HG03469 (cell line): ENCODE data around the gene HELLS.
"Not testable (repeated sequence)": the region's sequence is repeated elsewhere in the genome, so short reads cannot be mapped to it uniquely, and the experiment has no call there.

Experiments used
- ATAC-seq: cut with Tn5 transposase; IDR thresholded peaks from one replicate; pipeline ENCODE4 v1.9.1; 2021; ENCODE audit warnings: mild to moderate bottlenecking, moderate library complexity, moderate number of reproducible peaks; ENCODE audit not compliant: unreplicated experiment

HELLS gene

DNA sequence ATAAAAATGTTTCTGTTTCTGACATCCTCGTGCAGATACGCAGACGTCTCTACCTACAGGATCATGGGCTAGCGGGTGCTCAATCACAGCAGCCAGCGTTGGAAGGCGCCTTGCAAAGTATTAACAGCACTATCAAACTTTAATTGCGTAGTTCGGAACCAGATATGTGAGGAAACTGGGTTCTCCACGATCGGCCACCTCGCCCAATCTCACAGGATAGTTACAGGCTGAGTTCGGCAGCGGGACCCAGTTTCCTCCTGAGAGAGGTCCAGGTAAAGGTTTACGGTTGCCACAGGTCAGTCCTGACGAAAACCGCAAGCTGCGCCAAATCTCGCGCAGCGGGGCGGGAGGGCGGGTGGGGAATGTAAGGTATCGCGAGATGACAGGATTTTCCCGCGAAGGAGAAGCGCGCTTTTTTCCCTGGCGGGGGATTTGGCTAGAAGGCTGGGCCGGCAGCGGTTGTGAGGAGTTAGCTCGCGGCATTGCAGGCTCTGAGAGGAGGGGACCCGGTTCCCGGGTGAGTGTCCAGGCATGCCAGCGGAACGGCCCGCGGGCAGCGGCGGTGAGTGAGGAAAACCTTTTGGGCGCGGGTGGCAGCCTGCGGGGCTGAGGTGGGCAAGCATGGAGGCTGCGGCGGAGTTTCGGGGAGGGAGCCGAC, at the start of gene HELLS:
TSS of gene HELLS (plus strand) at position 398 of the 658 bp plus-strand sequence. CDS start at position 532, 134 bp downstream.
- peak; percentile 60 for ATAC-seq

DNA sequence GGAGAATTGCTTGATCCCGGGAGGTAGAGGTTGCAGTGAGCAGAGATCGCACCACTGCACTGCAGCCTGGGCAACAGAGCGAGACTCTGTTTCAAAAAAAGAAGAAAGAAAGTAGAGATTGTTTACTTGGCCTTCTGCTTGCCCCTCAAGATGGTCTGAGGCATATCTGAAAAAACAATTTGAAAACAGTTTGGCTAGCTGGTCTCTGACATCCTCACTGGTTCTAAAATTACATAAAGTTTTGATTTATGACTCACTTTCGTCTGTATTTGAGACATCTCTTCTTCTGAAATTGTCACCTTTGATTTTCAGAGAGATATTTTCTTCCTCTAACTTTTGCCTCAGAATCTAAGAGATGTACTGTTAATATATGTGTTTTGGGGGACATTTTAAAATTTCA, 49.6 kb upstream of the HELLS start:
- no peak for ATAC-seq

DNA sequence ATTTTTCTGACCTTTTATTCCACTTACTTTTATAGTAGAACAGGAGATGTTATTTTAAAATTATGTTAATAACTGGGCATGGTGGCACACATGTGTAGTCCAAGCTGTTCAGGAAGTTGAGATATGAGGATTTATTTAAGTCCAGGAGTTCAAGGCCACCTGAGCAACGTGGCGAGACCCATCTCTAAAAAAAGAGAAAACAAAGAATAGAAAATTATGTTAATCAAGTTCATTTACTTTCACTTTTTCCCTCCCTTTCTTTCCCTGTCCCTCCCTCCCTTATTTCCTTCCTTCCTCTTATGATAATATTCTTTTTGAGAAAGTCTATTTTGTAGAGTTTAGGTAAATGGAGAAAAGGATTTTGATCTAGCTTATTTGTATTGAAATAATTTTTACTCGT, 48.9 kb upstream of the HELLS start:
- no peak for ATAC-seq

DNA sequence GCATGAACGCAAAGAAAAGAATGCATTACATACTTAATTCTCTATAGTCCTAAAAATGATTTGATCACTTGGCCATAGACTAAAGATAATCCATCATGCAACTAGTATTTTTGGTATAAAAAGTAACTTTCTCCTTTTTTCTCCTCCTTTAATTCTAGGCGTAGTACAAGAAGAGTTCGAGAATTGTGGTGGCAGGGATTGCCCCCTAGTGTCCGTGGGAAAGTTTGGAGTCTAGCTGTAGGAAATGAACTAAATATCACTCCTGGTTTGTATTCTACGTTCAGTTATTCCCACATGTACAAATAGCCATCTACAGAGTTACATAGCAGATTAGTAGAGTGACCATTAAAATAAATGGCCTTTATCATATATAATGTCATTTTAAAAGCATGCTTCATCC, 45.5 kb upstream of the HELLS start:
- no peak for ATAC-seq

DNA sequence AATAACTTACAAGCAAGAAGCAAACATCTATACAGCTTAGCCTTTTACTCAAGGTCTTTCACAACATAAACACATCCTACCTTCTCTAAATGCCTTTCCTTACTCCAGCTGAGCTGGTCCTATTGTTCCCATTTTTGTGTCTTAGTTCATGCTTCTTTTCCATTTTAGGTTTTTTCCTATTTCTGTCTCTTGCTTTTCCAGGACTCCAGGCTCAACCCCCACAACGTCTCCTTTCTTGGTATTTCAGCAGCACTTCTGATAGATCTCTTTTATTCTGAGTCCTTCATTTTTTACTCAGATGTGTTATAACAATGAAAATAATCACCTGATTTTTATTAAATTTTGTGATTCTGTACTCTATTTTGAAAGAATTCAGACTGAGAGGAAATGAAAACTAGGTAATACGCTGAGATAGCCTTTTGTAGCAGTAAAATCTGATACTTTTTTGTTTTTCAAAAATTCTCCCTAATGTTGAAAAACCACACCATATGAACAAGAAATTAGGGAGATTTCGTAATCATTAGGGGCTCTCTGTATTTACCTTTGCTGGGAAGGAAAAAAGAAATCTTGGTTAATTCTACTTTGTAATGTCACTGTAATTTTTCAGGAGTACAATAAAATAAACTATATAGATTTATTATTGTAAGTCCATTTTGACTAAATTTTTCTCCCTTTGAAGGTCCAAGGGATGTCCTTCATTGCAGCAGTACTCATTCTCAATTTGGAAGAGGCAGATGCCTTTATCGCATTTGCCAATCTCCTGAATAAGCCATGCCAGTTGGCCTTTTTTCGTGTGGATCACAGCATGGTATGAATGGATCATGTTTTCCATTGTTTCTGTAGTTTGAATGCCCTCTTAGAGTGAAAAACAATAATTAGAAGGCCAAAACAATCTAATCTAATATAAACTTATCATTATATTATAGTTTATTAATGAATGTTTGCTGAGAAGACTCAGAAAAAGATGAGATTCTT, 24.0 kb upstream of the HELLS start:
- no peak for ATAC-seq

DNA sequence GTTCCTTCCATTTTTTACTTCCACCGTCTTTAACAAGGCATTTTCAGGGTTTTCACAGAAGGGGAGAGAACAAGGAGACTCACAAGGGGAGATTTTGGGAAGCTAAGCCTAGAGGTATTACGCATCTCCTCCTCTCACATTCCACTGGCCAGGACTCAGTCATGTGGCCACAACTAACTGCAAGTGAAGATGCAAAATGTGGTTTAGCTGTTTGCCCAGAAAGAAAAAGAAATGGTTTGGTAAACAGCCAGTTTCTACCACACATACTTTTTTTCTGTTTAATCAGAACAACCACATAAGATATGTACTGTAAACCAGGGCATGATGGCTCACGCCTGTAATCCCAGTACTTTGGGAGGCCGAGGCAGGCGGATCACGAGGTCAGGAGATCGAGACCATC, 21.4 kb upstream of the HELLS start:
- ATAC-seq, result no peak

DNA sequence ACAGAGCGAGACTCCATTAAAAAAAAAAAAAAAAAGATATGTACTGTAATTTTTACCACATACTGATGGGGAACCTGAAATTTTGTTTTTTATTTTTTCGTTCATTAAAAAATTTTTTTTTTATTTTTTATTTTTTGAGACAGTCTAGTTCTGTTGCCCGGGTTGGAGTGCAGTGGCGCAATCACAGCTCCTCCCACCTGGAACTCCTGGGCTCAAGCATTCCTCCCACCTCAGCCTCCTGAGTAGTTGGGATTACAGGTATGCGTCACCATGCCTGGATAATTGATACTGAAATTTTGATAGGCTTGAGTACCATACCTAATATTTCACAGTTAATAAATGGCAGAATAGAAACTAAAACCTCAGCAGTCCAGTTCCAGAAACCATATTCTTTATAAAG, 20.9 kb upstream of the HELLS start:
- no peak for ATAC-seq

DNA sequence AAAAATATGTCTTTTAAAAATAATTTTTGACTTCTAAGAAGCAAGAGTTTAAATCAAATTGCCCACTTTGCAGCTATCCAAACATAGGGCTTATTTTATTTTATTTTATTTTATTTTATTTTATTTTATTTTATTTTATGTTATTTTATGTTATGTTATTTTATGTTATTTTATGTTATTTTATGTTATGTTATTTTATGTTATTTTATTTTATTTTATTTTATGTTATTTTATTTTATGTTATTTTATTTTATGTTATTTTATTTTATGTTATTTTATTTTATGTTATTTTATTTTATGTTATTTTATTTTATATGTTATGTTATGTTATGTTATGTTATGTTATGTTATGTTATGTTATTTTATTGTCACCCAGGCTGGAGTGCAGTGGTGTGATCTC, 14.0 kb upstream of the HELLS start:
- ATAC-seq, result not testable (repeated sequence)

DNA sequence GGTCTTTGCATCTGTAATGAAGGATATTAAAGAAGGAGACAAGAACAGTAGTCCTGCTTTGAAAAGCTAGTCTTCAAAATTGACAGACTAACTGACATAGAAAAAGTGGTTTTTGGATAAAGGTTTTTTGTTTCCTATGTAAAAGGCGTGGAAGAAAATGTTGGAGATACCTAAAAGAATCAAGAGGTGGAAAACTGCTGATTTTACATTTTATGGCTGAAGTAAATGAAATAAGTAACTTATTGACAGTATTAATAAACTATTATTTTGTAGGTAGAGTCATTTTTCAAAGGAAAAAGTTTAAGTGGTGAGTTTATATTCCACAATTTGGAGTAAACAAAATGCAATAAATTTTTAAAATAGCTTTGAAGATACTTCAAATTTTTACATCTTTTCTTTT, 12.6 kb upstream of the HELLS start:
- no peak for ATAC-seq

DNA sequence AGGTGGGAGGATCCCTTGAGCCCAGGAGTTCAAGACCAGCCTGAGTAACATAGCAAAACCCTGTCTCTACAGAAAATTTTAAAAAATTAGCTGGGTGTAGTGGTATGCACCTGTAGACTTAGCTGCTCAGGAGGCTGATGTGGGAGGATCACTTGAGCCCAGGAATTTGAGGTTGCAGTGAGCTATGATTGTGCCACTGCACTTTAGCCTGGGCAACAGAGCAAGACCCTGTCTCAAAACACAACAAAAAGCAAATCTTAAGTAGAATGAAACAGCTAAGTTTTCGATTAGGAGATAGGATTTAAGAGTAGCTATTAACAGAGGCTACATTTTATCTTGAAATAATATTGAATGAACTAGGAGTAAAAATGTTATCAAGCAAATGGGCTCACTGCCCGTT, 3.3 kb upstream of the HELLS start:
- ATAC-seq, result not testable (repeated sequence)

DNA sequence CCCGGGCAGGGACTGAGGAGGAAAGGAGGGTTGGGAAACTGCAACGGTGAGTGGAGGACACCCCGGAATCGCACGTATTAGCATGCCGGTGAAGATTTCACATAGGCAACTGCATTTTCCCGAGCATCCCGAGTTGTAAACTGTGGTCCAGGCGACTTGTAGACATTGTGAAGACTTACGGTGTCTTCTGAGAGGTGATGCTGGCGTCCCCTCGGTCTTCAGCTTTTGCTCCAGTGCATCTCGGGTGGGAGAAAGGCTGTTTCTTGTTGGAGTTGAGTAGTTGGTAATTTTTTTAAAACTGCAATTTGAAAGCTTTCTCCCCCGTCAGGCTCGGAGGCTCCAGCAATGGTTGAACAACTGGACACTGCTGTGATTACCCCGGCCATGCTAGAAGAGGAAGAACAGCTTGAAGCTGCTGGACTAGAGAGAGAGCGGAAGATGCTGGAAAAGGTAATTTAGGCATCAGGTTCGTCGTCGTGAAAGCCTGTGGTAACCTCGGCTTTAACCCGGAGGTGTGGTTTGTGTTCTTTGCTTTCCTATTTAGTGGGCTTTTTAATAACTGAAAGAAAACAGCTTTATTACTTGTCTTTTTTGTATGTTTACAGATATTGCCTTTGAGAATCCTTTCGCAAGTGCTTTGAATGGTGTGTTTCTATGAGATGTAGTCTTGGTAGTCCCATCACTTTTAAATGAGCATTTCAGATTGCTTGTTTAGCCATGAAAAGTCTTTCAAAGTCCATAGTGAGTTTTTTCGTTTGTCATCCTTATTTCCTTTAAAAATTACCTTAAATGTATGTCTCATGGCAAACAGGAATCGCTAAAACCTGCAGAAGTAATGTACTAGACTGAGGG, 687 bp downstream of the HELLS start:
- no peak for ATAC-seq

DNA sequence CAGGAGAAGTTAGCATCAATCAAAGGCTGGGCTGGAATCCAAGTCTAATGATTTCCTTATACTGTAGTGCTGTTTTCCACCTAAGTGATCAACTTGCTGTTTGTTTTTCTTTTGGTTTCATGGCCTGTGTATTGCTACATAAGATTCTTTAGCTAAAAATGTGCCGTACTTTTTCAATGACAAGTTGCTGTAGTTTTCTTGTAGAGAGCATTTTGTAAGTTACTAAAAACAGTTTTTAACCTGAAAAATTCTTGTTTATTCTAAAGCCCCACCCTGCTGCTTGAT, 1.3 kb downstream of the HELLS start:
- no peak for ATAC-seq

DNA sequence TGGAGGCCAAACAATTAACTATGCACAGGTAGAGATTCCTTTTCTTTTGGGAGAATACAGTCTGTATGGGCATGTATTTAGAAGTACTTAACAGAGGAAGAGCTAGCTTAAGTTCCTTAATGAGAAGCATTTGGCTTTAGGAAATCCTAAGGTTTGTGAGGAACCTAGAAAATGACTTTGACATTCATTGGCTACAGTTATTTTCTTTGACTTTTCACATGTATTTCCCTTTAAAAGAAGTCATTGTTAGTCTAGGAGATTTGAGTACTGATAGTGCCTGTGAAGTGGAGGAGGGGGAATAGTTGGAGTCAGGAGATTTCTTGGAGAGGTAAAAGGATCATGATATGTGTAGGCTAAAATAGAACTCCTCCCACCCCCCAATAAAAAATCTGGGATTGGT, 3.6 kb downstream of the HELLS start:
- no peak for ATAC-seq

DNA sequence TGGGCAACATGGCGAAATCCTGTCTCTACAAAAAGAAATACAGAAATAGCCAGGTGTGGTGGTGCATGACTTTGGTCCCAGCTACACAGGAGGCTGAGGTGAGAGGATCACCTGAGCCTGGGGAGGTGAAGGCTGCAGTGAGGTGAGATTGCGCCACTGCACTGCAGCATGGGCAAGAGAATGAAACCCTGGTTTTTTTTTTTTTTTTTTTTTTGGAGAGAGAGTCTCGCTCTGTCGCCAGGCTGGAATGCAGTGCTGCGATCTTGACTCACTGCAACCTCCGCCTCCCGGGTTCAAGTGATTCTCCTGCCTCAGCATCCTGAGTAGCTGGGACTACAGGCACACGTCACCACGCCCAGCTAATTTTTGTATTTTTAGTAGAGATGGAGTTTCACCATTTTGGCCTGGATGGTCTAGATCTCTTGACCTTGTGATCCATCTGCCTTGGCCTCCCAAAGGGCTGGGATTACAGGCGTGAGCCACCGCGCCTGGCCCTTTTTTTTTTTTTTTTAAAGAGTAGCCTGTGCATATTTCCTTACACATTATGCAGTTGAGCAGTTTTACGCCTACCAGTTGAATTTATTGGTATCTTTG, 22.2 kb downstream of the HELLS start:
- ATAC-seq, result not testable (repeated sequence)

DNA sequence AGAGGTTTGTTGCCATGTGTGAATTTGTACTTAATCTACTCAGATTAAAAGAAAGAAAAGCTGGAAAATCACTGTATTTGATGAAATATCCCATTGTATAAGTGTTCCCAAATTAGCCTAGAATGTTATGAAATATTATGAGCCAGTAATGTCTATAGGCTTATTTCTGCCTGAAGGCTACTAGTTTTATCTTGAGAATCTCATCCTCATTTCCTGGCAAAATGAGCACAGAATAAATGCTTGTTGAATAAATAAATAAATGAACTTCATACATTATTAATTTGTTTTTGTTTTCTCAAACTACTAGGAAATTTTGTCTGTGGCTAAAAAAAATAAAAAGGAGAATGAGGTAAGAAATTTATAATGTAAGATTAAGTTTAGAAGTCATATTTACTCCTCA, 25.5 kb downstream of the HELLS start:
- no peak for ATAC-seq

DNA sequence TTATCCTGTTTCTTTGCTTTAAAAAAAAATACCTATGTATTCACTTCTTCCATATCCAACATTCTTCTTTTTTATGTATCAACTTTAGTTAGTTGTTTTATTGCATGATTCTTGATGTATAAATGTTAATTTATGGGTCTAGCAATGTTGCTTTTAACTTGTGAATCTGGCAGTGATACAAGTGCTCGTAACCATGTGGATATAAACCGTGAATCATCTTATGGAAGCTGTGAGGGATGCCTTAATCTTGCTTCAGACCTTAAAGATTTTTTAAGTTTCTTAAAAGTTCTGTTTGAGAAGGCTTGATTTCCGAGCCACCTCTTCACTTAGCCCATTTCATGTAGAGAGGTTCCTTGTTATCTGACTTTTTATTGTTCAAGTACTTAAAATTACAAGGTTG, 25.9 kb downstream of the HELLS start:
- ATAC-seq, result no peak

DNA sequence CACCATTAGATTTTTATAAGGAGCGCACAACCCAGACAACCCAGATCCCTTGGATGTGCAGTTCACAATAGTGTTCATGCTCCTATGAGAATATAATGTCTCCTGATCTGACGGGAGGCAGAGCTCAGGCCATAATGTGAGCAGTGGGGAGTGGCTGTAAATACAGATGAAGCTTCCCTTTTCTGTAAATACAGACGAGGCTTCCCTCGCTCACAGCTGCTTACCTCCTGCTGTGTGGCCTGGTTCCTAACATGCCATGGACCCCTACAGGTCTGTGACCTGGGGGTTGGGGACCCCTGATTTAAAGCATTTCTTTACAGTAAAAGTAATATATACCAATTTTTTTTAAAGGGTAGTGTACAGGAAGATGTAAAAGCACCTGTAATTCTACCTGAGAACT, 33.2 kb downstream of the HELLS start:
- ATAC-seq, result no peak

DNA sequence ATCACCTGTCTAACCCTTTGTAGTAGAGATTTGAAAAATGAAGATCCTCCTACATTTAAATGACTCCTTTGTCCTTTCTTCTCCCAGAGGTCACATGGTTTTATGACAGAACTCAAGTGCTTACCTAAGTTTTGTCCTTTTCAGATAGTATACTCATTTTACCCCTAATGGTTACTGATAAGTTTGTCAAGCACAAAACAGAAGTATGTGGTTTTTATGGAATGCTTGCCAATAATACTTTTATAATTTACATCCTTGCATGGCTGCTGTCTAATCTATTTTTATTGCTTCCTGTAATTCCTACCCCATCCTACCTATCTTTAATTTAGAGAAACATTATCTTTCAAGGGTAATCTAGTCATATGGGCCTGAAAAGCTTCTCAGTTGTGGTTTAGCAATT, 37.5 kb downstream of the HELLS start:
- no peak for ATAC-seq

DNA sequence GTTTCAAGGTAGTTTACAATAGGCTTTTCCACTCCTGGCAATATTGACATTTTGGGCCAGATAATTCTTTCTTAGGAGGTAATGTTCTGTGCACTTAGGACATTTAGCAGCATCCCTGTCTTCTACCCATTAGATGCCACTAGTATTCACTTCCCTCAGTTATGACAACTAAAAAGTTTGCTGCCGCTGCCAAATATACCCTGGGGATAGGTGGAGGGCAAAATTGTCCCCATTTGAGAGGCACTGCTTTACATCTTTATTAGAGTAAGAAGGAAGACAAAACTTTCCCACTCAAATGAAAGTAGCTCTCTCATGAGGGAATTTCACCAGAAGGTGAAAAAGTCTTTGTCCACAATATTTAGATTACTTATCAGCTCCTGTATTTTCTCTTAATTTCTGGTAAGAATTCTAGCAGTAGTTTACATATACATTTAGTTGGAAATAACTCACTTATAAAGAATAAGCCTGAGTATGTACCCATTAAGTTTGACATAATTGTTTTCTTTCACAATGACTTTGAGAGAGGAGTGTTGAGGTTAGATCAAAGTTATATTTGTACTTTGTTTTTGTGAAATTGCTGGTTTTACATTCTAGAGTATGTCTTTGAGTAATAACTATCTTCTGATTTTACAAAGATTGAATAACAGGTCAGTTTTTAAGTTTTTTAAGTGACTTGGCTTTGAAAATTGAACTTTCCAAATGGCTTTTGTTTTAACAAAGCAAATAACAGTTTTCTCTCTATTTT, 46.0 kb downstream of the HELLS start:
- peak; percentile 66 for ATAC-seq

DNA sequence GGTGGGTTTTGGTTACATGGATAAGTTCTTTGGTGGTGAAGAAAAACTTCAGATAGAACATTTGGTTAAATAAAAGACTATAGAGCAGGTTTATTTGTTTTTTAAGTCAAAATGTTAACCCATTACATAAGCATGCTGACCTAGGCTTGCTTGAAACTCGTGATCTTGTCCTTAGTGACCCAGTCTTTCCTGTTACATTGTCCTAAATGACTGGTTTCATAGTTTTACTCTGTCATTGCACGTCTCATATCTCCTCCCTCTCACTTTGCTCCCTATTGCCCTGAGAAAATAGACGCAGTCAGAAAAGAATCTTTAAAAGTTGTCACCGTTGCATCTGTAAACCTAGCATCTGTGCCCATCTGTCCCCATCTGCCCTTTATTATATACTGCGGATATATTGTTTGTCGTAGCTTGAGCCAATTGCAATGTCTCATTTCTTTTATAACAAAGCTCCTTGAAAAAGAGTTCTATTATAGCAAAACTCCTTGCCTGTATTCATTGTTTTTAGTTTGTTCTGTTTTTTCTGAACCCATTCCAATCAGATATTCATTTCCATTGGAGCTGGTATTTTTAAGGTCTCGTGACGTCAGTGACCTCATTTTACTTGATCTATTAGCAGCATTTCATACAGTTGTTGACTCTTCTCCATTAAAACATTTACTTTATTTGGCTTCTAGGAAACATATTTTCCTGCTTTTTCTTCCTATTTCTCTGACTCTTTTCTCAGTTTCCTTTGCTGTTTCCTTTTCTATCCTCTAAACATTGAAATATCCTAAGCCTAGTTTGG, 57.3 kb downstream of the HELLS start:
- ATAC-seq, result no peak
